Skeletal muscle cell (primary cell): ENCODE results near the gene ETF1.

Experiments
- DNase-seq: peaks from one replicate; pipeline ENCODE4 v3.0.0-alpha.2; 2010; ENCODE audit warnings: low read depth
- H3K4me3 ChIP-seq: 2 replicates; pipeline ENCODE4 v1.5.1; 2011; ENCODE audit warnings: low read depth, mild to moderate bottlenecking, control low read depth, low read length, moderate library complexity

ETF1 gene

DNA sequence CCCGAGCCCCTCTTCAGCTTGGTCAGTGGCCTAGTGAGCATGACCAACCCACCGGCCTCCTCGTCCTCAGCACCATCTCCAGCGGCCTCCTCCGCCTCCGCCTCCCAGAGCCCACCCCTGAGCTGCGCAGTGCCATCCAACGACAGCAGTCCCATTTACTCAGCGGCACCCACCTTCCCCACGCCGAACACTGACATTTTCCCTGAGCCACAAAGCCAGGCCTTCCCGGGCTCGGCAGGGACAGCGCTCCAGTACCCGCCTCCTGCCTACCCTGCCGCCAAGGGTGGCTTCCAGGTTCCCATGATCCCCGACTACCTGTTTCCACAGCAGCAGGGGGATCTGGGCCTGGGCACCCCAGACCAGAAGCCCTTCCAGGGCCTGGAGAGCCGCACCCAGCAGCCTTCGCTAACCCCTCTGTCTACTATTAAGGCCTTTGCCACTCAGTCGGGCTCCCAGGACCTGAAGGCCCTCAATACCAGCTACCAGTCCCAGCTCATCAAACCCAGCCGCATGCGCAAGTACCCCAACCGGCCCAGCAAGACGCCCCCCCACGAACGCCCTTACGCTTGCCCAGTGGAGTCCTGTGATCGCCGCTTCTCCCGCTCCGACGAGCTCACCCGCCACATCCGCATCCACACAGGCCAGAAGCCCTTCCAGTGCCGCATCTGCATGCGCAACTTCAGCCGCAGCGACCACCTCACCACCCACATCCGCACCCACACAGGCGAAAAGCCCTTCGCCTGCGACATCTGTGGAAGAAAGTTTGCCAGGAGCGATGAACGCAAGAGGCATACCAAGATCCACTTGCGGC, 75.9 kb downstream of the ETF1 start:
- H3K4me3 ChIP-seq, result peak overlapping the region; percentile 76
- no peak for DNase-seq

DNA sequence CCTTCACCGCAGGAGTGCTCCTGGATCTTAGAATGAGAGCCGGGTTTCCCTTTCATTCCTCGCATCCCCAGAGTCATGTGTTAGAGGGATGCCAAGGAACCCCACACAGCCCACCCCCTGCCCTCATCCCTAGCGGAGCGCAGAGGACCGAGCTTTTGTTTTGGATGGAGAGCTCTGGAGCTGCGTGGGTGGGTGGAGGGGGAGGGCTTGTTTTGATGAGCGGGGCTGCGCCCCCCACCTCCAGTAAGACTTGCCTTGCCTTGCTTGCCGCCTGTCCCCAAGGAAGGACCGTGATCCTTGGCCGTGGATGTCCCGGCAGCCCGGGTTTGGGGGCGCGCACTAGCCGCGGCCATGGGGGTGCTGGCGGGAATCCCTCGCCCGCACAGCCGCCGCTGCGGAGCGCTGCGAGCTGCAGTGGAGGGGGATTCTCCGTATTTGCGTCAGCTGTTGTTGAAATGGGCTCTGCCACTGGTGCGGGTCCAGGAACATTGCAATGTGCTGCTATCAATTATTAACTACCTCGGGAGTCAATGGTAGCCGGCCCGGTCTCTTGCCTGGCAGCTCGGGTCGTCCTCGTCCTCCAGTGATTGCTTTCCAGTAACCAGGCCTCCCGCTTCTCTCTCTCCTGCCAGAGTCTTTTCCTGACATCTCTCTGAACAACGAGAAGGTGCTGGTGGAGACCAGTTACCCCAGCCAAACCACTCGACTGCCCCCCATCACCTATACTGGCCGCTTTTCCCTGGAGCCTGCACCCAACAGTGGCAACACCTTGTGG, 76.7 kb downstream of the ETF1 start:
- DNase-seq, result no peak
- H3K4me3 ChIP-seq, result peak overlapping the region; percentile 76

GRCh38 chr5:138465261-138466124, 77.5 kb downstream of the ETF1 start, which contains the start of gene EGR1:
Gene EGR1, plus strand, starts transcription at chr5:138465479. Its CDS starts 283 bp downstream, at chr5:138465762.
- H3K4me3 ChIP-seq, result peak within 1 kb of the TSS; percentile 76
- DNase-seq, result peak; percentile 88

GRCh38 chr5:138464388-138465260, 78.4 kb downstream of the ETF1 start:
- peak; percentile 96 for DNase-seq
- peak overlapping the region; percentile 76 for H3K4me3 ChIP-seq

DNA sequence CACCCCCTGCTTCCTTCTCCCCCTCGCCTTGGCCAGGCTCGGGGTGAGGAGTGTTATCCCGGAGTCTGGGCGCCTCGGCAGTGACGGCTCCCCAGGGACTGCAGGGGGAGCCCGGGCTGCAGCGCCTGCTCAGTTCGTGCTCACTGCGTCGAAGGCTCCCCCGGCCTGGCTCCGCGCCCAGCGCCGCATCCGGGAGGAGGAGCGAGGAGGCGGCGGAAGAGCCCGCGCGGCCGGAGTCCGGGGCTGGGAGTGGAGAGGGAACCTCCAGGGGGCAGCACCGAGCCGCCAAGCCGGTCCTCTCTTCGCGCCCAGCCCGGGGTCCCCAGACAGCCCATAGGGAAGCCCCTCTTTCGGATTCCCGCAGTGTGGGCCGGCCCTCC, 79.0 kb downstream of the ETF1 start:
- H3K4me3 ChIP-seq, result peak overlapping the region; percentile 76
- DNase-seq, result peak; percentile 87

- no peak for DNase-seq
- peak overlapping the region; percentile 76 for H3K4me3 ChIP-seq
Observed at GRCh38 chr5:138463419-138464007, 79.5 kb downstream of the ETF1 start.

- no peak overlapping the region for H3K4me3 ChIP-seq
- DNase-seq, result peak; percentile 59
Observed at GRCh38 chr5:138461343-138462125, 81.5 kb downstream of the ETF1 start.

DNA sequence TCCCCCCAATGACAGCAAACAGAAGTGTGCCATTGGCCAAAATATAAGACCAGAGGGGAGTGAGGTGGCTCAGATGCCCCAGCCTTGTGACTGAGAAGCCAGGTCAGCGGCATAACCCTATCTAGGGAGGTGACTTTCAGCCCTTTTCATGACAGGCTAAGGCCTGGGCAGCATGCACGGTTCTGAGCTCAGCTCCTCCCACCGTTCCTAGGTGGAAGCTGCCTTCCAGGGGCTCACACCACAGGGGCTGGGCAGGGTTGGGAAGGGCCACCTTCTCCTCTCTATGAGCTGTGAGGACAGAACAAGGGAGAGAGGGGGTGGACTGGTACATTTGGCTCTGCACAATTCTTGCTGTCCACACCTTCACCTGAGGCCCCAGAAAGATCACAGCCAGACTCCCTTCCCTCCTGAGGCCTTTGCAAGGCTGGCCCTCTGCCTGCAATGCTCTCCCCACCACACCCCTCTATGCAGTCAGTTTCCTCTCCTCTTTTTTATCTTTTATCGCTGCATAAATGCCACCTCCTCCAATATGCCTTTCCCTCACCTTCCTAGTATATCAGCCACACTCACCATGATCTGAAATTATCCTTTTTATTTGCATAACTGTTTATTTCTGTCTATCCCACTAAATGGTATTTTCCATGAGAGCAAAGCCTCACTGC, 82.9 kb downstream of the ETF1 start:
- H3K4me3 ChIP-seq, result no peak overlapping the region
- DNase-seq, result no peak

GRCh38 chr5:138459311-138459933, 83.6 kb downstream of the ETF1 start:
- H3K4me3 ChIP-seq, result no peak overlapping the region
- DNase-seq, result no peak

GRCh38 chr5:138458856-138459255, 84.2 kb downstream of the ETF1 start:
- DNase-seq, result no peak
- no peak overlapping the region for H3K4me3 ChIP-seq

GRCh38 chr5:138458384-138458783, 84.7 kb downstream of the ETF1 start:
- no peak overlapping the region for H3K4me3 ChIP-seq
- DNase-seq, result no peak

GRCh38 chr5:138457531-138458275, 85.3 kb downstream of the ETF1 start:
- no peak overlapping the region for H3K4me3 ChIP-seq
- no peak for DNase-seq
